ENCODE results near the gene WDPCP. TPM values are rescaled to one million over a fixed set of nuclear protein-coding genes. Genes with fewer than 3 reads are reported as not detected.

Gene WDPCP
- total and polyA plus RNA-seq, 2 of the 8 experiments (the other 6 are each of a cell fraction or from before 2014, with no cell fraction given), result 9.3 to 25.8 TPM

GRCh38 chr2:63436488-63436887 lies 151.8 kb downstream of the WDPCP start (continued):
- no peak for TF ChIP-seq RNF2 (IDR thresholded peaks at IDR 0.05; ENCODE audit: borderline replicate concordance, low read depth, low read length, missing control alignments, poor library complexity, severe bottlenecking)
- TF ChIP-seq TBP (IDR thresholded peaks at IDR 0.05; ENCODE audit: low read depth, low read length), result no peak
- TF ChIP-seq HDAC6 (IDR thresholded peaks at IDR 0.05; ENCODE audit: low read depth, low read length), result no peak
